Putamen (tissue), 1 donor: Measurements from ENCODE around the gene HMG20A.
A peak's percentile ranks its signal among the peaks of the same experiment; 100 is the strongest.

Source experiments
- DNase-seq: peaks from one replicate; pipeline ENCODE4 v3.0.0-alpha.2; 2016; ENCODE audit warnings: low spot score

Gene HMG20A

GRCh38 chr15:77430213-77430612 lies 9.5 kb downstream of the HMG20A start:
- DNase-seq, result no peak

DNA sequence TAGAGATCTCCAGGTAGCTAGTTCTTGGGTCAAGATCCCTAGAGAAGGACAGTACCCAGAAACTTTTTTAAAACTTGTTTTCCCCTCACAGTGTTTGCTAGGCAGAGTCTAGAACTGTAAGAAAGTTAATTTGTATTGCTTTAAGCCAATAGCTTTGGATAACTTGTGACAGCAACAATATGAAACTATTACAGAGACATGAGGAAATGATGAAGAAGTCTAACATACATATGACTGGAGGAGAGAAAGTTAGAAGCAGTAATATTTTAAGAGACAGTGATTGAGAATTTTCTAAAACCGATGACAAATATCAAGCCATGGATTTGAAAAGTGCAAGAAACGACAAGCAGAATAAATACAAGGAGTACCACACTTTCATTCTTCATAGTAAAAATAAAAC lies 10.0 kb downstream of the HMG20A start:
- no peak for DNase-seq

DNA sequence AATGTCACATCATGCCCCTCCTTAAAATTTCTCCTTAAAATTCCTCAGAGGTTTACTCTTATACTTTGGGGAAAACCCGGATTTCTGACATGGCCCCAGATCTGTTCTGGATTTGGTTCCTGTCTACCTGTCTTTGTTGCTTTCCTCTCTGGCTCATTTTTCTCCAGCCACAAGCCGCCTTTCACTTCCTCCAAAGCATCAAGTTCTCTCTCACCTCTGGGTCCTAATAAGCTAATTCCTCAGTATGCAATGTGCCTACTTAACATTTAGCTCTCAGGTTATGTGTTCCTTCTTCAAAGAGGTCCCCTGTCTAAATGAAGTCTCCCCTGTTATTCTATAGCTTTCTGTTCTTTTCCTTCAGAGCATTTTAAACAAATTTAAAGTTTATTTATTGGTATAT lies 16.1 kb downstream of the HMG20A start:
- DNase-seq, result no peak

DNA sequence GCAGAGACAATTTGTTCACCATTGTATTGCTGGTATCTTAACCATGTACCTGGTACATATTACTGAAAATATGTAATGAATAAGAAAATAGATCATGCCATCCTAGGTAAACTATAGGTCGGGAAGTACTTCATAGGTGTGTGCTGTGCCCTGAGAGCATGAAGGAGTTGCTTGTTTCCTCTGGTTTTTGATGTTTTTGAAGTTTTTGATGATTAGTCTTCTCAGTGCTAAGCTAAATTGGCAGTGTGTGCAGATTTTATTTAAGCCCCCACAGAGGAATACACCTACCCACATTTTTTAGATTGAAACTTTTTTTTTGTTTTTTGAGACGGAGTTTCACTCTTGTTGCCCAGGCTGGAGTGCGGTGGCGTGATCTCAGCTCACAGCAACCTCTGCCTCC lies 16.6 kb downstream of the HMG20A start:
- DNase-seq, result no peak

DNA sequence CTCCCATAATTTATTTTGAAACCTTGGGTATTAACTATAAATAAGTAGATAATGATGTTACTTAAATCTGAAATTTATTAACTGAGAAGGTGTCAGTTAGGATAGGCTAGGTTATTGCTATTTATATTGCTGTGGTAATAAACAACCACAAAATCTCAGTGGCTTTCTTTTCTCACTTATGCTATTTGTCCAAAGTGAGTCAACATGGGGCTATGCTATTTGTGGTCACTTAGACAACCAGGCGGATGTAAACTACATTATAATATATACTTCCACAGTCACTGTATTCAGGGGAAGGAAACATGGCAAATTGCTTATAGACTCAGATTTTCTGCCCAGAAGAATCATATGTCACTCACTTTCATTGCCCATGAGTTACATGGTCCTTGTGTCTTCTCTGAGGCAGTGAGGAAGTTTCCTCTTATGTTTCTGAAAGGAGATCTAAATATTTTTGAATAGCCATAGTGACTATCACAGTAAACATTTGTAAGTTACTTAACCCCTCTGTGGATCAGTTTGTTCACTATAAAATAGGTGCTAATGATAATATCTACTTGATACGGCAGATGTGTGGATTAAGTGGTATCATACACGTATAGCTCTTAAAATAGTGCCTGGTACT lies 19.8 kb downstream of the HMG20A start:
- no peak for DNase-seq

DNA sequence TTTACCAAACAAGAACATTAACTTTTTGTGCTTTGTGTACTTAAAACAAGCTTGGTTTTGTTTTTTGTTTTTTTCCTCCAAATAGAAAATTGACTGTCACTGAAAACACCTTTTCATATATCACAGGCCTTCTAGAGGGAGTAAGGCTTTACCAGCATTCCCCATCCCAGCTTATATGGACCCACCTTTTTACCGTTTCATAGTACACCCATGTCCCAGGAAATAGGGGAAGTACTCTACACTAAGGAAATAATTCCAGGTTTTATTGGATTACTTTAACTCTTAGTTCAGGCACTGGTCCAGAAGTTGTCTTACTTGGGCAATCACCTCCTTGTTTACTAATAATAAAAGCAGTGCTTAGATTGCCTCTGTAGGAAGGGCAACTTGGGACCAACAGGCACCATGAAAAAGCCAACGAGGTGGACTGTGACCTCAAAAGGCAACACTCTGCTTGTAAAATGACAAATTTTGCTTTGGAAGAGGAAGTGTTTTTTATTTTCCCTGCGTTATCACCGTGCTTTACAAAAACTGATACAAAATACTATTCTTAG lies 26.2 kb downstream of the HMG20A start:
- DNase-seq, result no peak

DNA sequence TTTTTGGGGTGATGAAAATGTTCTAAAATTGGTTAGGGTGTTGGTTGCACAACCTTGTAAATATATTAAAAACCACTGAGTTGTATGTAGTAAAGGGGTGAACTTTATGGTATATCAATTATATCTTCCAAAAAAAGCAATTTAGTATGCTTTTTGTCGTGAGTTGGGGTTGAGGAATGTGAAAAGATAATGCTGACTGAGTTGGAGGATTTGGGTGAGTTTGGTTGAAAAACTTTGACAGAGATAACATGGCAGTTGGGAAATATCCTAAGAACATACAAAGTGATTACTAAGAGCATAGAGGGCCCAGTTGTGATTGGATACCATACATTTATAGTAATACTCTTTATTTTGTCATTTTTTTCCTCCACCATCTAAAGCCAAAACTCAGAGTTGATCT lies 33.6 kb downstream of the HMG20A start:
- DNase-seq, result no peak

- no peak for DNase-seq
Observed at GRCh38 chr15:77454951-77455350, 34.3 kb downstream of the HMG20A start.

- no peak for DNase-seq
Observed at GRCh38 chr15:77455696-77456321, 35.1 kb downstream of the HMG20A start.

DNA sequence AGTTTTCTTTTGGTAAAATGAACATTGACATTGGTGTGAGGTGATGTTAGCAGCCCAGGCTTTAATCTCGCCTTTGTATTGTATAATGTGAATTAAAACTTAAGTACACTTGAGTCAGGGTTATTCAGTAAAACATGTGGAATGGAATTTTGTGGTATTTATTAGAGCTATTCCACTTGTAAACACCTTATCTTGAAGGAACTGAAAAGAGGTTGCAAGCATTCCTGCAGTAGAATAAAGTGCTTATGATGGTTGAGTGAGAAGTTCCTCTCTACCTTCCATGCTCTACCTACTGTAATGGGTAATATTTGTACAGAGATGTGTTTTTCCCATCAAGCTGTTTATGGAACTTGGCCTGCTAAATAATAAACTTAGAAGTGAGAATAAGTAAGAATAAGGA lies 36.1 kb downstream of the HMG20A start:
- DNase-seq, result no peak

- DNase-seq, result peak; percentile 5
Observed at GRCh38 chr15:77457191-77457904, 36.7 kb downstream of the HMG20A start.

GRCh38 chr15:77457905-77458265 lies 37.2 kb downstream of the HMG20A start:
- no peak for DNase-seq

DNA sequence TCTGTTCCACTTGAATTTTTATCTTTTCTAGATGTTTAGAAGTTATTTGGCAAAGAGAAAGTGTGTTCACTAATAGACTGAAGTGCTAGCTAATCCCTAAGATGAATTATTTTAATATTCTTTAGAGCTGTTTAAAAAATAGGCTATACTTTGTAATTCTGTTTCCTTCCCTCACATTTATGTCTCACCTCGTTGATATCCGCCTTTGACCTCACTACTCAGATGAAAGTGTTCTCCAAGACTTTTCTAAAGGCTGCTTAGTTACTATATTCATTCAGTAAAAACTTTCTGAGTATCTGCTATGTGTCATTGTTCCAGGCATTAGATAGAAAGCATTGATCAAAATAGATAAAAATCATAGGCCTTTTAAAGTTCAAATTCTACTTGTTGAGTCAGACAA lies 38.3 kb downstream of the HMG20A start:
- DNase-seq, result no peak

GRCh38 chr15:77461486-77461885 lies 40.8 kb downstream of the HMG20A start:
- no peak for DNase-seq

GRCh38 chr15:77464129-77464865 lies 43.6 kb downstream of the HMG20A start:
- DNase-seq, result no peak

- no peak for DNase-seq
Observed at GRCh38 chr15:77466521-77466920, 45.8 kb downstream of the HMG20A start.

DNA sequence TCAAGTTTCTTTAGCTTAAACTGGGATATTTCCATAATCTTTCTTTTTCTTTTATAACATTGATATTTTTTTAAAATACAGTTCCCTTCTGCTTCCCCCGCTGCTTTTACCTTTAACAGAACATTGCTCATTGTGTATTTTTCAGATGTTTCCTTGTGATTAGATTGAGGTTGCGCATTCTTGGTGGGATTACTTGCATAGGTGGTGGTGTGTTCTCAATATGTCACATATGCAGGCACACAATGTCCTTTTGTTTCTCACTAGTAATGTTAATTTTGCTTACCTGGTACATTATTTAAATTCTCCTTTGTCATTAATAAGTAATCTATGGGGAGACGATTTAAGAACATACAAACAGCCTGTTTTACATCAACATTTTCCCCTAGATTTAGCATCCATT lies 48.2 kb downstream of the HMG20A start:
- no peak for DNase-seq

- DNase-seq, result no peak
Observed at GRCh38 chr15:77470235-77470634, 49.5 kb downstream of the HMG20A start.

DNA sequence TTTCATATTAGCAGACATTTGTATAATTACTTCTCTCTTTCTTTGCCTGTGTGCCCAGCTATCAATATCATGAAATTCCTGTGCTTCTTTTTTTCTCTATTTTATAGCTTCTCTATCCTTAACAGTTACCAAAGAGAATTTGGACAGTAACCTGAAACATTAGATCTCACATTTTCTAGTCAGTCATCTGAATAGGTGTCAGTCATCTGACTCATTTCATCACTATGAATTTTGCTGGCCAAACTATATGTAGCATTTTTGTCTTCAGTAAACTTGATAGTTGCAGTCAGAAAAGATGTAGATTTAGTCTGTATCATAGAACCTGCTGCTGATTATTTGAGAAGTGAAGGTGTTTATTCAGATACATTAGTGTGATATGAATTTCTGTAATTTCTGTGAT lies 52.6 kb downstream of the HMG20A start:
- no peak for DNase-seq

DNA sequence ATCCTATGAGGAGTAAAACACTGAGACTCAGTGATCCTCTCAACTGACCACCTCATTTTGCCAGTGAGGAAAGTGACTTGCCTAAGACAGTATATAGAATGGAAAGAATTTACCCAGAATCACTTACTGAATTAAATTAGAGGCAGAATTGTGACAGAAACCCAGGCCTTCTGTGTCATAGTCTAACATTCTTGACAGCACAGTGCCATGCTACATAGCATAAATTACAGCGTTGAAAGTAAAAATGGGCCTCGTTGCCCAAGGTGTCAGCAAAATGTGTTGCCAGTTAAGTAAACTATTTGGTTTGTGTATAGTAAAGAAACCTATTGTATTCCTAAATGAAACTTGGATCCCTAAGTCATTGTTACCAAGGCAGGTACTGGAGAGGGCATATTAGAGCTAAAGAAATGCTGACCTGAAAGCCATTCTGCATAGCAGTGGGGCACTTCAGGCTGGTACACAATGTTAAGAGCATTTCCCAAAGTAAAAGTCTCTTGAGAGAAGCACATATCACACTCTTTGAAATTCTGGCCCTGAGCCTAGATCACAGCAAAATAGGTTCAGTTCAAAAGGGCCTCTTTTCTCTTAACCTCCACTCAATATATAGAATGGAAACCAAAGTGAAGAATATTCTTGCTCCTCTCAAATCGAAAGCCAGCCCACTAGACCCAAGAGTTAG lies 53.8 kb downstream of the HMG20A start:
- no peak for DNase-seq

DNA sequence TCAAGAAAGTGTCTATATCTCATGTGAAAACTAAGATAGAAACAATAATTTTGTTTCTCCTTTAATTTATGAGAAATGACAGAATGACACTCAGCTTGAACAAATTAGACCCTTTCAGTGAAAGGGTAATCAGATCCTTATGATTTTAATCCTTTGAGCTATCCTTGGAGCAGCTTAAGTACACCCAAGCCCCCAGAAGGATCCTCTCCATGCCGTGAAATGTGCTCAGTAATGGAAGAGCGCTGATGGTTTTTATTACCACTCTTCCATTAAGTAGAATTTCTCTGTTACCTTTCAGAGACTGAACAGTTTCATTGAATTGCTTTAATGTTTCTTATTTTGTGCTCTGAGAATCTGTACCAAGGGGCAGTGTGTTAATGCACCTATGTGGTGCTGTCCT lies 54.3 kb downstream of the HMG20A start:
- DNase-seq, result no peak

DNA sequence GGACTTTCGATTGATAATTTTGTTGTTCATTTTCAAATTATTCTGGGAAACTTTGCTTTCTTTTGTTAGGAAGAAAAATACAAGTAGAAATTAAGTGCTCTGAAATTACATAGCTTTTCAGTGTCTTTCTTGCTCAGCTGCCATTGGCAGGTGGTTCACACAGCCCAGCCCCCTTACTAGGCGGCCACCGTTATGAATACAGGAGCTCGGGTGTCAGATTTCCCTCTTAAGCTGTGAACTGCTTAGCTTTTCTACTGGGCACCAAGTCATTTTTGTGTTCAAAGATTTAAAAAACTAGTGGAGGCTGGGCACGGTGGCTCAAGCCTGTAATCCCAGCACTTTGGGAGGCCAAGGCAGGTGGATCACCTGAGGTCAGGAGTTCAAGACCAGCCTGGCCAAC lies 55.2 kb downstream of the HMG20A start:
- no peak for DNase-seq
